ENCODE results near the gene HHIP.

Gene HHIP

DNA sequence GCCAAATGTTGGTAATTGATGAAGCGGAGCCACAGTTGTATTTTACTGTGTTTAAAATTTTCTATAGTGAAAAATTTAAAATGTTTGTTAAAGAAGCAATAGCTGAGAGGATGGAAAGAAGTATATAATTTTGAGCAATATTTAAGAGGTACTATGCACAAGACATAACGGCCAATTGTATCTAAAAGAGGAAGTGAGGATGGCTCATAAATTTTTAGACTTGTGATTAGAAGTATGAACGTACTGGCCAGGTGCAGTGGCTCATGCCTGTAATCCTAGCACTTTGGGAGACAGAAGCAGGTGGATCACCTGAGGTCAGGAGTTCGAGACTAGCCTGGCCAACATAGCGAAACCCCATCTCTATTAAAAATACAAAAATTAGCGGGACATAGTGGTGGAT is 12.7 kb upstream of the HHIP start:
- no peak for TF ChIP-seq ZFP3 (CRISPR knock-in tag; IDR thresholded peaks at IDR 0.05)
- no peak for TF ChIP-seq PATZ1 (CRISPR knock-in tag; IDR thresholded peaks at IDR 0.05; ENCODE audit: borderline replicate concordance)
- TF ChIP-seq ZNF565 (CRISPR knock-in tag; conservative IDR thresholded peaks at IDR 0.05; ENCODE audit: low read depth) = no peak
- TF ChIP-seq OSR1 (CRISPR knock-in tag; IDR thresholded peaks at IDR 0.05) = no peak
- TF ChIP-seq TOX (CRISPR knock-in tag; IDR thresholded peaks at IDR 0.05; ENCODE audit: borderline replicate concordance) = no peak
- TF ChIP-seq, protein P1, sequence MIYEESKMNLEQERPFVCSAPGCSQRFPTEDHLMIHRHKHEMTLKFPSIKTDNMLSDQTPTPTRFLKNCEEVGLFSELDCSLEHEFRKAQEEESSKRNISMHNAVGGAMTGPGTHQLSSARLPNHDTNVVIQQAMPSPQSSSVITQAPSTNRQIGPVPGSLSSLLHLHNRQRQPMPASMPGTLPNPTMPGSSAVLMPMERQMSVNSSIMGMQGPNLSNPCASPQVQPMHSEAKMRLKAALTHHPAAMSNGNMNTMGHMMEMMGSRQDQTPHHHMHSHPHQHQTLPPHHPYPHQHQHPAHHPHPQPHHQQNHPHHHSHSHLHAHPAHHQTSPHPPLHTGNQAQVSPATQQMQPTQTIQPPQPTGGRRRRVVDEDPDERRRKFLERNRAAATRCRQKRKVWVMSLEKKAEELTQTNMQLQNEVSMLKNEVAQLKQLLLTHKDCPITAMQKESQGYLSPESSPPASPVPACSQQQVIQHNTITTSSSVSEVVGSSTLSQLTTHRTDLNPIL (CRISPR knock-in tag; IDR thresholded peaks at IDR 0.05; ENCODE audit: low read depth) = no peak
- TF ChIP-seq, protein P2, sequence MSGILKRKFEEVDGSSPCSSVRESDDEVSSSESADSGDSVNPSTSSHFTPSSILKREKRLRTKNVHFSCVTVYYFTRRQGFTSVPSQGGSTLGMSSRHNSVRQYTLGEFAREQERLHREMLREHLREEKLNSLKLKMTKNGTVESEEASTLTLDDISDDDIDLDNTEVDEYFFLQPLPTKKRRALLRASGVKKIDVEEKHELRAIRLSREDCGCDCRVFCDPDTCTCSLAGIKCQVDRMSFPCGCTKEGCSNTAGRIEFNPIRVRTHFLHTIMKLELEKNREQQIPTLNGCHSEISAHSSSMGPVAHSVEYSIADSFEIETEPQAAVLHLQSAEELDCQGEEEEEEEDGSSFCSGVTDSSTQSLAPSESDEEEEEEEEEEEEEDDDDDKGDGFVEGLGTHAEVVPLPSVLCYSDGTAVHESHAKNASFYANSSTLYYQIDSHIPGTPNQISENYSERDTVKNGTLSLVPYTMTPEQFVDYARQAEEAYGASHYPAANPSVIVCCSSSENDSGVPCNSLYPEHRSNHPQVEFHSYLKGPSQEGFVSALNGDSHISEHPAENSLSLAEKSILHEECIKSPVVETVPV (CRISPR knock-in tag; IDR thresholded peaks at IDR 0.05) = no peak
- TF ChIP-seq ZFP30 (CRISPR knock-in tag; IDR thresholded peaks at IDR 0.05) = no peak
- TF ChIP-seq BACH2 (CRISPR knock-in tag; IDR thresholded peaks at IDR 0.05; ENCODE audit: borderline replicate concordance) = no peak
- TF ChIP-seq ARNTL (CRISPR knock-in tag; IDR thresholded peaks at IDR 0.05; ENCODE audit: borderline replicate concordance, low read depth) = no peak
- TF ChIP-seq PPARA (CRISPR knock-in tag; IDR thresholded peaks at IDR 0.05; ENCODE audit: borderline replicate concordance) = no peak
- TF ChIP-seq, protein P3, sequence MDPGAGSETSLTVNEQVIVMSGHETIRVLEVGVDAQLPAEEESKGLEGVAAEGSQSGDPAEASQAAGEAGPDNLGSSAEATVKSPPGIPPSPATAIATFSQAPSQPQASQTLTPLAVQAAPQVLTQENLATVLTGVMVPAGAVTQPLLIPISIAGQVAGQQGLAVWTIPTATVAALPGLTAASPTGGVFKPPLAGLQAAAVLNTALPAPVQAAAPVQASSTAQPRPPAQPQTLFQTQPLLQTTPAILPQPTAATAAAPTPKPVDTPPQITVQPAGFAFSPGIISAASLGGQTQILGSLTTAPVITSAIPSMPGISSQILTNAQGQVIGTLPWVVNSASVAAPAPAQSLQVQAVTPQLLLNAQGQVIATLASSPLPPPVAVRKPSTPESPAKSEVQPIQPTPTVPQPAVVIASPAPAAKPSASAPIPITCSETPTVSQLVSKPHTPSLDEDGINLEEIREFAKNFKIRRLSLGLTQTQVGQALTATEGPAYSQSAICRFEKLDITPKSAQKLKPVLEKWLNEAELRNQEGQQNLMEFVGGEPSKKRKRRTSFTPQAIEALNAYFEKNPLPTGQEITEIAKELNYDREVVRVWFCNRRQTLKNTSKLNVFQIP (CRISPR knock-in tag; IDR thresholded peaks at IDR 0.05; ENCODE audit: borderline replicate concordance, low read depth) = no peak
- no peak for TF ChIP-seq CSDC2 (CRISPR knock-in tag; IDR thresholded peaks at IDR 0.05)
- ATAC-seq = no peak

GRCh38 chr4:144634978-144635747 is 10.8 kb upstream of the HHIP start:
- no peak for TF ChIP-seq TOX (CRISPR knock-in tag; IDR thresholded peaks at IDR 0.05; ENCODE audit: borderline replicate concordance)
- no peak for ATAC-seq

DNA sequence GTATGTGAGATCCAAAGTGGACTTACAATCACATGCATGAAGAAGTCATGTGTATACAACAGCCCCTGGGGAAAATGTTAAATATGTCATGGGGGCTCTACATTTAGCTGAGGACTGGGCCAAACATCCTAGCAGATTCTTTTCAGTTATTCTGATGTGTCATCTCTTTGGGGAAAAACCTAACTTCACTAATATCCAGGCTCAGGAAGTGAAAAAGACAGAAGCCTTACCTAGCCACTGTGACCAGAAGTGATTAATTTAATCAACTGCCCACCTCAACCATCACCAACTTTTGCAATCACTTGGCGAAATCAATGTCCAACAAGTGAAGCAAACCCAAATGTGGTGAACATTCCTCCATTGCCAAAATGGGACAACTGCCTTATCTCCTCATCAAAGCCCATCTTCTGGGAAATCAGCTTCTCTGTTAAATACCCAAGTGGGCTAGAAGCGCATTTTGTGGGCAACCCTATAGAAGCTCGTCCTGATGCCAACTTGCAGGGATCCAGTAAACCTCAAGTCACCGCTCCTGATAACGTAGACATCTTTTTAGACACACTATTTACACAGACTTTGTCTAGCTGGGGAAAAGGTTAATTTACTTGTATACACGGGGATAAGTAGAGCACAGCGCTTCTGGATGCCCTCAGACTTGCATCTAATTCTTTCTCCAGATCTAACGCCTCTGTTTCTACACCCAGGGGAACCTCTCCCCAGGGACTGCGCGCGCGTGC is 1.4 kb upstream of the HHIP start:
- ATAC-seq = no peak
- TF ChIP-seq PATZ1 (CRISPR knock-in tag; IDR thresholded peaks at IDR 0.05; ENCODE audit: borderline replicate concordance) = no peak
- TF ChIP-seq ZFP3 (CRISPR knock-in tag; IDR thresholded peaks at IDR 0.05) = no peak
- no peak for TF ChIP-seq ZC3H10 (CRISPR knock-in tag; IDR thresholded peaks at IDR 0.05)

DNA sequence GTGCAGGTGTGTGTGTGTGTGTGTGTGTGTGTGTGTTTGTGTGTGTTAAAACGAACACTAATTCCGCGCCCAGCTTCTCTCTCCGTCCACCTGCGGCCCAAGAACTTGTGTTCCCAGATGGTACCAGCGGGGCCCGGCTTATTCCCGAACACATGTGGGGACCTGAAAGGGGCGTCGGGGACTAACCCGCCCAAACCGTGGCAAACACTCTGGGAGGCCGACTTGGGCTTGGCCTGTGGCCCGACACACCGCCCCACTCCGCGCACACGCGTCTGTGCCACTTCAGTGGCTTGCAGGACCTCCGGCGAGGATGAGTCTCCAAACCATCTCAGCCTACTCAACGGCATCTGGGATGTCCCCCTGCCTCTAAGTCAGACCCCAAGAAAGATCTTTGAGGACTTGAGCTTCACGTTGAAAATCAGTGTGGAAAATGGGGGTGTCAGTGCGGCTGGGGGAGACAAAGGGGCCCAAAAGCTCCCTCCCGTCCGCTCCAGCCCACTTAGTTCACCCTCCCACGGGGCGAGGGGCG is 790 bp upstream of the HHIP start:
- no peak for ATAC-seq
- no peak for TF ChIP-seq ZFP30 (CRISPR knock-in tag; IDR thresholded peaks at IDR 0.05)
- TF ChIP-seq TCF4 (CRISPR knock-in tag; IDR thresholded peaks at IDR 0.05; ENCODE audit: borderline replicate concordance) = no peak
- no peak for TF ChIP-seq TOX (CRISPR knock-in tag; IDR thresholded peaks at IDR 0.05; ENCODE audit: borderline replicate concordance)
- TF ChIP-seq SNAI2 (CRISPR knock-in tag; IDR thresholded peaks at IDR 0.05) = no peak
- TF ChIP-seq CSDC2 (CRISPR knock-in tag; IDR thresholded peaks at IDR 0.05) = no peak
- TF ChIP-seq ISL1 (CRISPR knock-in tag; IDR thresholded peaks at IDR 0.05) = no peak
- TF ChIP-seq ZFP3 (CRISPR knock-in tag; IDR thresholded peaks at IDR 0.05) = no peak
- TF ChIP-seq ZC3H10 (CRISPR knock-in tag; IDR thresholded peaks at IDR 0.05) = no peak
- TF ChIP-seq, protein P2 (CRISPR knock-in tag; IDR thresholded peaks at IDR 0.05) = no peak
- no peak for TF ChIP-seq PPARA (CRISPR knock-in tag; IDR thresholded peaks at IDR 0.05; ENCODE audit: borderline replicate concordance)
- no peak for TF ChIP-seq GLIS3 (CRISPR knock-in tag; IDR thresholded peaks at IDR 0.05)
- no peak for TF ChIP-seq ESRRG (CRISPR knock-in tag; IDR thresholded peaks at IDR 0.05)
- no peak for TF ChIP-seq OSR1 (CRISPR knock-in tag; IDR thresholded peaks at IDR 0.05)
- no peak for TF ChIP-seq ZNF70 (CRISPR knock-in tag; IDR thresholded peaks at IDR 0.05)
- no peak for TF ChIP-seq ZNF565 (CRISPR knock-in tag; conservative IDR thresholded peaks at IDR 0.05; ENCODE audit: low read depth)
- TF ChIP-seq ZNF8 (CRISPR knock-in tag; IDR thresholded peaks at IDR 0.05) = no peak
- TF ChIP-seq, protein P3 (CRISPR knock-in tag; IDR thresholded peaks at IDR 0.05; ENCODE audit: borderline replicate concordance, low read depth) = no peak
- TF ChIP-seq ARNTL (CRISPR knock-in tag; IDR thresholded peaks at IDR 0.05; ENCODE audit: borderline replicate concordance, low read depth) = no peak
